ENCODE results near the gene WDR37.

WDR37 gene

DNA sequence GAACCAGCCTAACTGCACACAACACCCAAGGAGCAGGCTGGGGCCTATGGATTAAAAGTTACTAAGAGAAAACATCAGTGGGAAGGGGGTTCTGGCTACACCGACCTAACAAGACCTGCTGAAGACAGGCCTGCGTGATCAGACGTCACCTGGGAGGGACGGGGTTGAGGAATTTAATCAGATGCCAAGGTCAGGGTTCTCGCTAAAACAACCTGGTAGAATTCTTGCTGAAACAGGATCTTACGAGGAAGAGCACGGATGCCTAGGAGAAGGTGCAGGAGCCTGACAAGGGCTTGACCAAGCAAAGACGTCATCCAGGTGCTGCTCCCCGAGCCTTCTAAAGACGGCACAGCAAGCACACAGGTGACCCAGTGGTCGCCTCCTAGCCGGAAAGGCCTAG lies 32.1 kb upstream of the WDR37 start:
- Histone ChIP-seq H3K27me3 (ENCODE audit: control insufficient read depth, low read length) (no peaks in the 10 kb centered on the region), H3K4me2 (ENCODE audit: low read length) (no peak overlapping the region), H3K79me2 (ENCODE audit: control insufficient read depth, low read length) (no peaks in the 10 kb centered on the region), H3K4me1 (ENCODE audit: control insufficient read depth, low read length) (no peaks in the 10 kb centered on the region), H3K4me3 (ENCODE audit: low read length) (no peak overlapping the region), H3F3A (ENCODE audit: control insufficient read depth, insufficient read depth) (0 out of 2 replicates have a peak, but pooled peaks cover 3% of the 10 kb centered on the region), H3K27ac (ENCODE audit: low read depth, low read length) (no peak overlapping the region), H3K9me3 (ENCODE audit: control insufficient read depth, insufficient read depth, low read length) (no peaks in the 10 kb centered on the region), H3K36me3 (ENCODE audit: control insufficient read depth, low read length) (peaks cover 17% of the 10 kb centered on the region), H3K9me2 (replicated peaks; ENCODE audit: control insufficient read depth, low read length) (no peaks in the 10 kb centered on the region), H4K20me1 (ENCODE audit: control insufficient read depth, insufficient read depth, low read depth, low read length) (no peaks in the 10 kb centered on the region)
- TF ChIP-seq EZH2phosphoT487 (IDR thresholded peaks at IDR 0.05; ENCODE audit: borderline replicate concordance, low read length): no peak
- TF ChIP-seq, protein P1, sequence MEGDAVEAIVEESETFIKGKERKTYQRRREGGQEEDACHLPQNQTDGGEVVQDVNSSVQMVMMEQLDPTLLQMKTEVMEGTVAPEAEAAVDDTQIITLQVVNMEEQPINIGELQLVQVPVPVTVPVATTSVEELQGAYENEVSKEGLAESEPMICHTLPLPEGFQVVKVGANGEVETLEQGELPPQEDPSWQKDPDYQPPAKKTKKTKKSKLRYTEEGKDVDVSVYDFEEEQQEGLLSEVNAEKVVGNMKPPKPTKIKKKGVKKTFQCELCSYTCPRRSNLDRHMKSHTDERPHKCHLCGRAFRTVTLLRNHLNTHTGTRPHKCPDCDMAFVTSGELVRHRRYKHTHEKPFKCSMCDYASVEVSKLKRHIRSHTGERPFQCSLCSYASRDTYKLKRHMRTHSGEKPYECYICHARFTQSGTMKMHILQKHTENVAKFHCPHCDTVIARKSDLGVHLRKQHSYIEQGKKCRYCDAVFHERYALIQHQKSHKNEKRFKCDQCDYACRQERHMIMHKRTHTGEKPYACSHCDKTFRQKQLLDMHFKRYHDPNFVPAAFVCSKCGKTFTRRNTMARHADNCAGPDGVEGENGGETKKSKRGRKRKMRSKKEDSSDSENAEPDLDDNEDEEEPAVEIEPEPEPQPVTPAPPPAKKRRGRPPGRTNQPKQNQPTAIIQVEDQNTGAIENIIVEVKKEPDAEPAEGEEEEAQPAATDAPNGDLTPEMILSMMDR (IDR thresholded peaks at IDR 0.05; ENCODE audit: low read depth, low read length, poor library complexity, severe bottlenecking): no peak

DNA sequence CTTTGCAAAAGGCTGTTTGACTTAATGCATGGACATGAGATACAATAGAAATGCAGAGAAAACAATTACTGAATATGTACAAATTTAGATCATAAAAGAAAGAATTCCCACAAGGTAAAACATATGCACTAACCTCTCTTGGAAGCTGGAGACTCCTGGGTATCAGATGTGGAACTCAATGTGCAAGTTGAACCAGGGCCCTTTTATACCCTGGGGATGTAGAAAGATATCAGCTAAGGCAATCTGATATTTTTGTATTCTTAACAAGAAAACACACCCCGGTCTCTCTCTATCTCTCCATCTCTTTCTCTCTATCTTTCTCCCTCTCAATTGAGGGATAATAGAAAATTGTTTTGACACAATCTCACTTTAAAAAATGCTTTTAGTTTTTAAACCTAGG lies 30.5 kb upstream of the WDR37 start, which contains the start of gene IDI2:
Gene IDI2, minus strand, starts transcription at position 177 of the 400 bp plus-strand sequence. CDS start 1,136 bp downstream, outside the sequence.
- no peaks in the 10 kb centered on the region for H3K79me2 ChIP-seq (ENCODE audit: control insufficient read depth, low read length)
- H3K27ac ChIP-seq (ENCODE audit: low read depth, low read length): no peak within 1 kb of the TSS
- no peaks in the 10 kb centered on the region for H3K4me1 ChIP-seq (ENCODE audit: control insufficient read depth, low read length)

DNA sequence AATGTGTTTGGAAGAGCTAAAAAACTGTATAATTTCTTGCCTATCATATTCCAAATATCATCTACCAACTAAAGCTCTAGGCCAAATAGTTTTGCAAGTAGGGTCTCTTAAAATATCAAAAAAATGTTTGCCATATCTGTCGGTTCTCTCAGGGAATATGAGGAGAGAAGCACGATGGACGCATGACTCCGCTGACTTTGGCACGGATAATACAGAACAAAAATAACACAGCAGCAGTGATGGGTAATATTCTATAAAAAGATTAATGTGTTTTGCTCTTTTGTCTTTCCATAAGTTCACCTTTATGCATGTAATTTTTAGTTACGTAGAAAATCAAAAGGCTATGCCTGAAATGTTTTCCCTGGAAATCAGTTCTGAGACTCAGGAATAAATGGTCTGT lies 29.6 kb upstream of the WDR37 start:
- H3F3A ChIP-seq (ENCODE audit: control insufficient read depth, insufficient read depth): 0 out of 2 replicates have a peak, but pooled peaks cover 3% of the 10 kb centered on the region
- no peaks in the 10 kb centered on the region for H3K79me2 ChIP-seq (ENCODE audit: control insufficient read depth, low read length)
- H3K9me3 ChIP-seq (ENCODE audit: control insufficient read depth, insufficient read depth, low read length): no peaks in the 10 kb centered on the region
- no peaks in the 10 kb centered on the region for H3K4me1 ChIP-seq (ENCODE audit: control insufficient read depth, low read length)
- TF ChIP-seq, protein P1 (IDR thresholded peaks at IDR 0.05; ENCODE audit: low read depth, low read length, poor library complexity, severe bottlenecking): no peak
- no peak for TF ChIP-seq EZH2phosphoT487 (IDR thresholded peaks at IDR 0.05; ENCODE audit: borderline replicate concordance, low read length)
- no peaks in the 10 kb centered on the region; the same call in none of the 2 replicates for H3K36me3 ChIP-seq (ENCODE audit: control insufficient read depth, low read length)
- no peak overlapping the region for H3K27ac ChIP-seq (ENCODE audit: low read depth, low read length)
- no peaks in the 10 kb centered on the region for H3K27me3 ChIP-seq (ENCODE audit: control insufficient read depth, low read length)
- no peak overlapping the region for H3K4me2 ChIP-seq (ENCODE audit: low read length)
- H4K20me1 ChIP-seq (ENCODE audit: control insufficient read depth, insufficient read depth, low read depth, low read length): no peaks in the 10 kb centered on the region
- H3K9me2 ChIP-seq (replicated peaks; ENCODE audit: control insufficient read depth, low read length): no peaks in the 10 kb centered on the region
- no peak overlapping the region for H3K4me3 ChIP-seq (ENCODE audit: low read length)

More for the DNA sequence above, 30.5 kb upstream of the WDR37 start, which contains the start of gene IDI2:
- peaks cover 5% of the 10 kb centered on the region for H3K36me3 ChIP-seq (ENCODE audit: control insufficient read depth, low read length)
- H3K9me3 ChIP-seq (ENCODE audit: control insufficient read depth, insufficient read depth, low read length): no peaks in the 10 kb centered on the region
- no peaks in the 10 kb centered on the region for H4K20me1 ChIP-seq (ENCODE audit: control insufficient read depth, insufficient read depth, low read depth, low read length)
- H3K27me3 ChIP-seq (ENCODE audit: control insufficient read depth, low read length): no peaks in the 10 kb centered on the region
- H3K4me2 ChIP-seq (ENCODE audit: low read length): no peak within 1 kb of the TSS
- H3F3A ChIP-seq (ENCODE audit: control insufficient read depth, insufficient read depth): 0 out of 2 replicates have a peak, but pooled peaks cover 3% of the 10 kb centered on the region
- H3K4me3 ChIP-seq (ENCODE audit: low read length): no peak within 1 kb of the TSS
- H3K9me2 ChIP-seq (replicated peaks; ENCODE audit: control insufficient read depth, low read length): no peaks in the 10 kb centered on the region
- TF ChIP-seq, protein P1 (IDR thresholded peaks at IDR 0.05; ENCODE audit: low read depth, low read length, poor library complexity, severe bottlenecking): no peak
- no peak for TF ChIP-seq EZH2phosphoT487 (IDR thresholded peaks at IDR 0.05; ENCODE audit: borderline replicate concordance, low read length)

Measured in DOHH2 (cell line).